WERI-Rb-1 (cell line): ENCODE data around the gene RFTN1.

Source experiments
- DNase-seq: peaks from one replicate; pipeline ENCODE4 v3.0.0-alpha.2; 2020
- H3K27ac ChIP-seq: fragments of 250-450 bp; sonication (Bioruptor Pico); 2 replicates; pipeline ENCODE4 v1.5.1; 2020; ENCODE audit warnings: mild to moderate bottlenecking, moderate library complexity
- H3K27me3 ChIP-seq: fragments of 250-450 bp; sonication (Bioruptor Pico); 2 replicates; pipeline ENCODE4 v1.5.1; 2021; ENCODE audit warnings: mild to moderate bottlenecking, low read depth, moderate library complexity; ENCODE audit not compliant: insufficient read depth, severe bottlenecking
- H3K36me3 ChIP-seq: fragments of 250-450 bp; sonication (Bioruptor Pico); 2 replicates; pipeline ENCODE4 v1.5.1; 2020; ENCODE audit warnings: mild to moderate bottlenecking, moderate library complexity
- H3K4me3 ChIP-seq: 2 replicates; pipeline ENCODE4 v1.5.1; 2011; ENCODE audit warnings: low read depth, mild to moderate bottlenecking, control low read depth, low read length
- H3K9me3 ChIP-seq: fragments of 250-450 bp; sonication (Bioruptor Pico); 2 replicates; pipeline ENCODE4 v1.5.1; 2021; ENCODE audit warnings: mild to moderate bottlenecking, moderate library complexity; ENCODE audit not compliant: severe bottlenecking
- CTCF ChIP-seq: IDR thresholded peaks from 2 replicates; pipeline ENCODE4 v1.5.1; 2011; ENCODE audit warnings: low read depth, mild to moderate bottlenecking, control low read depth, inconsistent platforms, low read length

Gene RFTN1

GRCh38 chr3:16488637-16489036 lies 24.9 kb downstream of the RFTN1 start:
- TF ChIP-seq CTCF, result no peak
- no peak overlapping the region for H3K27ac ChIP-seq
- no peaks in the 10 kb centered on the region for H3K36me3 ChIP-seq
- no peak overlapping the region for H3K4me3 ChIP-seq
- H3K9me3 ChIP-seq, result no peaks in the 10 kb centered on the region
- no peak for DNase-seq
- no peaks in the 10 kb centered on the region for H3K27me3 ChIP-seq

GRCh38 chr3:16487511-16488175 lies 25.9 kb downstream of the RFTN1 start:
- Histone ChIP-seq H3K27ac (no peak overlapping the region), H3K36me3 (no peaks in the 10 kb centered on the region), H3K9me3 (no peaks in the 10 kb centered on the region), H3K27me3 (no peaks in the 10 kb centered on the region), H3K4me3 (no peak overlapping the region)
- no peak for DNase-seq
- TF ChIP-seq CTCF, result no peak

- H3K9me3 ChIP-seq, result no peaks in the 10 kb centered on the region
- H3K27ac ChIP-seq, result no peak overlapping the region
- no peak overlapping the region for H3K4me3 ChIP-seq
- no peaks in the 10 kb centered on the region for H3K36me3 ChIP-seq
- H3K27me3 ChIP-seq, result no peaks in the 10 kb centered on the region
- DNase-seq, result no peak
- TF ChIP-seq CTCF, result no peak
Observed at GRCh38 chr3:16486951-16487480, 26.5 kb downstream of the RFTN1 start.

GRCh38 chr3:16486201-16486600 lies 27.3 kb downstream of the RFTN1 start:
- no peaks in the 10 kb centered on the region for H3K36me3 ChIP-seq
- no peaks in the 10 kb centered on the region for H3K9me3 ChIP-seq
- no peak overlapping the region for H3K27ac ChIP-seq
- H3K4me3 ChIP-seq, result no peak overlapping the region
- TF ChIP-seq CTCF, result no peak
- no peak for DNase-seq
- no peaks in the 10 kb centered on the region for H3K27me3 ChIP-seq

- H3K27ac ChIP-seq, result no peak overlapping the region
- no peak for DNase-seq
- no peaks in the 10 kb centered on the region for H3K9me3 ChIP-seq
- H3K27me3 ChIP-seq, result no peaks in the 10 kb centered on the region
- no peaks in the 10 kb centered on the region for H3K36me3 ChIP-seq
- no peak overlapping the region for H3K4me3 ChIP-seq
- no peak for TF ChIP-seq CTCF
Observed at GRCh38 chr3:16485395-16485992, 28.0 kb downstream of the RFTN1 start.
